CD4-positive, alpha-beta memory T cell (primary cell): ENCODE data around the gene UBL5. TPM values are rescaled to one million over a fixed set of nuclear protein-coding genes. Genes with fewer than 3 reads are reported as not detected.

Experiments used
- CTCF ChIA-PET: fragments of 350-600 bp; sonication (Branson Sonifier 250); formaldehyde crosslinking; loops from one replicate; lab custom pipeline; 2021; ENCODE audit warnings: inconsistent platforms; ENCODE audit not compliant: partially characterized antibody; lab: Charles Lee
- POLR2A ChIA-PET: fragments of 350-600 bp; sonication (Branson Sonifier 250); formaldehyde crosslinking; loops from one replicate; lab custom pipeline; 2021; ENCODE audit not compliant: partially characterized antibody; lab: Charles Lee
- DNase-seq, 5 donors: peaks; one replicate each; pipeline versions ENCODE4 v3.0.0 to v3.0.0-alpha.2; 2020 to 2022; ENCODE audit warnings: mixed read lengths in 1 of 5
- H3K27ac ChIP-seq: one replicate; pipeline ENCODE4 v1.7.0; 2013; ENCODE audit warnings: low read depth, low read length
- H3K27me3 ChIP-seq: 2 replicates; pipeline ENCODE4 v1.7.0; 2013; ENCODE audit warnings: mild to moderate bottlenecking, low read length, moderate library complexity; ENCODE audit not compliant: insufficient read depth
- H3K36me3 ChIP-seq: 2 replicates; pipeline ENCODE4 v1.7.0; 2013; ENCODE audit warnings: mild to moderate bottlenecking, low read length, moderate library complexity; ENCODE audit not compliant: insufficient read depth
- H3K4me1 ChIP-seq: 2 replicates; pipeline ENCODE4 v1.7.0; 2013; ENCODE audit warnings: mild to moderate bottlenecking, low read length, moderate library complexity; ENCODE audit not compliant: insufficient read depth
- H3K4me3 ChIP-seq, 2 donors: one replicate each; pipeline ENCODE4 v1.7.0; 2013; ENCODE audit warnings: low read length in 2 of 2, mild to moderate bottlenecking in 1 of 2
- H3K9me3 ChIP-seq, 2 donors: one replicate each; pipeline ENCODE4 v1.7.0; 2013; ENCODE audit warnings: low read length in 2 of 2, control low read depth in 1 of 2; ENCODE audit not compliant: control insufficient read depth in 1 of 2
- H3K27ac Mint-ChIP-seq, 7 donors: one replicate each; pipeline ENCODE4 v1.8.0; 2020 to 2021; ENCODE audit warnings: mixed read lengths in 7 of 7, mild to moderate bottlenecking in 6 of 7, inconsistent platforms in 3 of 7, moderate library complexity in 3 of 7
- H3K27me3 Mint-ChIP-seq, 2 donors: one replicate each; pipeline ENCODE4 v1.8.0; 2020 to 2021; ENCODE audit warnings: mixed read lengths in 2 of 2
- H3K36me3 Mint-ChIP-seq, 2 donors: one replicate each; pipeline ENCODE4 v1.8.0; 2020 to 2021; ENCODE audit warnings: mixed read lengths in 2 of 2, inconsistent platforms in 1 of 2, mild to moderate bottlenecking in 1 of 2
- H3K4me1 Mint-ChIP-seq, 4 donors: one replicate each; pipeline ENCODE4 v1.8.0; 2020 to 2021; ENCODE audit warnings: mixed read lengths in 4 of 4, mild to moderate bottlenecking in 1 of 4
- H3K4me3 Mint-ChIP-seq, 8 donors: one replicate each; pipeline ENCODE4 v1.8.0; 2020 to 2021; ENCODE audit warnings: mixed read lengths in 8 of 8, mild to moderate bottlenecking in 7 of 8, moderate library complexity in 6 of 8, inconsistent platforms in 3 of 8
- H3K9me3 Mint-ChIP-seq, 8 donors: one replicate each; pipeline ENCODE4 v1.8.0; 2020 to 2021; ENCODE audit warnings: mixed read lengths in 8 of 8, mild to moderate bottlenecking in 5 of 8, inconsistent platforms in 3 of 8, moderate library complexity in 1 of 8
- intact Hi-C: fragments of 100-400 bp; cut with micrococcal nuclease; formaldehyde crosslinking; loops from one replicate; pipeline ENCODE4 v1.15.1; 2023
- polyA plus RNA-seq, 2 donors: library from polyadenylated mRNA; unstranded; fragments of 300-500 nt; fragmentation: Illumina TruSeq; gene quantifications; one replicate each; pipeline ENCODE4 v1.2.3, GENCODE V29; 2021
- total RNA-seq, 2 experiments: library from RNA; stranded (reverse); gene quantifications; one replicate each; pipeline ENCODE4 v1.2.3, GENCODE V29; 2021

Gene UBL5
- total and polyA plus RNA-seq, 4 experiments from 2014 or later, result 241 to 753 (median 475) TPM

GRCh38 chr19:9877780-9878510 lies 50.2 kb downstream of the UBL5 start:
- no peaks in the 10 kb centered on the region for H3K27me3 ChIP-seq
- ChIA-PET POLR2A (no interaction called here), CTCF (interaction anchor here (0.7 to 1.2 kb wide), 2 partner anchors 43 to 275 kb away, joined by 3 read pairs; partner anchors contain the start of gene PIN1)
- intact Hi-C loops, result no loop called here
- DNase-seq, result no peak
- no peak overlapping the region for H3K27ac ChIP-seq
- Mint-ChIP-seq H3K36me3 (no peaks in the 10 kb centered on the region), H3K4me1 (peaks cover 0 to 2% (median 0%) of the 10 kb centered on the region in 4 donors), H3K4me3 (peak overlapping the region in 1 of 8 donors; percentile 60), H3K27ac (no peak overlapping the region), H3K9me3 (no peaks in the 10 kb centered on the region), H3K27me3 (peaks cover 0 to 2% of the 10 kb centered on the region in 2 donors)
- no peaks in the 10 kb centered on the region for H3K4me1 ChIP-seq
- no peaks in the 10 kb centered on the region for H3K9me3 ChIP-seq
- no peaks in the 10 kb centered on the region for H3K36me3 ChIP-seq
- H3K4me3 ChIP-seq, result no peak overlapping the region

DNA sequence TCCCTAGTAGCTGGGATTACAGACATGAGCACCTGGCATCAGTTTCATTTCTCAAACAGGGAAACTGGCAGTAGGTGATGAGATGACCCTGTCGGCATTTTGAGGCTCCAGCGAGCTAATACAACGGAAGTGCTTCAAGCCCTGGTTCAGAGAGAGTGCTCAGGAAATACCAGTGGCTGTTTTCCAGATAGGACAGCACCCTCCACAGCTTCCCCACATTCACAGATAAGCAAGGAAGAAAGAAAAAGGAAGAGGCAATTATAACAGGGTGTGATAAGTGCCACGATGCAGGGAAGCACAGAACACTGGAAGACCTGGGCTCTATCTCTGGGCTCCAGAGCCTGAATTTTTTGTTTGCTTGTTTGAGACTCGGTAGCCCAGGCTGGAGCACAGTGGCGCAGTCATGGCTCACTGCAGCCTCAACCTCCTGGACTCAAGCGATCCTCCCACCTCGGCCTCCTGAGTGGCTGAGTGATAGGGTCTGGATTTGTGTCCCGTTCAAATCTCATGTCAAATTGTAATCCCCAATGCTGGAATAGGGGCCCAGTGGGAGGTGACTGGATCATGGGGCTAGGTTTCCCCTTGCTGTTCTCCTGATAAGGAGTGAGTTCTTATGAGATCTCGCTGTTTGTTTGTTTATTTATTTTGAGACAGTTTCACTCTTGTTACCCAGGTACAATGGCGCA lies 50.9 kb downstream of the UBL5 start:
- Histone ChIP-seq H3K4me3 (no peak overlapping the region), H3K4me1 (no peaks in the 10 kb centered on the region), H3K27ac (no peak overlapping the region), H3K36me3 (no peaks in the 10 kb centered on the region), H3K27me3 (no peaks in the 10 kb centered on the region), H3K9me3 (no peaks in the 10 kb centered on the region)
- Mint-ChIP-seq H3K4me1 (peaks cover 0 to 2% (median 0%) of the 10 kb centered on the region in 4 donors), H3K4me3 (peak overlapping the region in 1 of 8 donors; percentile 60), H3K27me3 (peaks cover 0 to 2% of the 10 kb centered on the region in 2 donors), H3K9me3 (no peaks in the 10 kb centered on the region), H3K27ac (no peak overlapping the region), H3K36me3 (no peaks in the 10 kb centered on the region)
- intact Hi-C loops, result no loop called here
- ChIA-PET CTCF (interaction anchor here (1.2 kb wide), 1 partner anchor 43 kb away, joined by 3 read pairs; the partner anchor contains the start of gene PIN1), POLR2A (no interaction called here)
- no peak for DNase-seq

Other genes with a start within 250 kb of the UBL5 start
- gene ZNF121, start 243.4 kb upstream of the UBL5 start, total RNA-seq, result 10 to 100 TPM; 47.2 to 53.0 TPM
- gene ZNF121, start 243.4 kb upstream of the UBL5 start, polyA plus RNA-seq, result 1 to 10 TPM; 2.1 to 4.2 TPM
- gene ZNF561, start 206.7 kb upstream of the UBL5 start, total RNA-seq, result 10 to 100 TPM; 67.2 to 75.8 TPM
- gene ZNF561, start 206.7 kb upstream of the UBL5 start, polyA plus RNA-seq, result 10 to 100 TPM; 12.5 to 17.4 TPM
- 10 to 100 TPM; 21.2 to 23.2 TPM for gene ZNF562, start 152.8 kb upstream of the UBL5 start, total RNA-seq
- 1 to 10 TPM; 1.2 to 3.9 TPM for gene ZNF562, start 152.8 kb upstream of the UBL5 start, polyA plus RNA-seq
- 10 to 100 TPM; 16.9 to 19.7 TPM for gene ZNF846, start 59.2 kb upstream of the UBL5 start, total RNA-seq
- gene ZNF846, start 59.2 kb upstream of the UBL5 start, polyA plus RNA-seq, result 1 to 10 TPM; 4.0 to 5.4 TPM
- gene FBXL12, start 8.8 kb upstream of the UBL5 start, total RNA-seq, result 10 to 100 TPM; 27.8 to 30.7 TPM
- gene FBXL12, start 8.8 kb upstream of the UBL5 start, polyA plus RNA-seq, result 10 to 100 TPM; 10.8 to 12.4 TPM
- 10 to 100 TPM; 72.1 to 76.9 TPM for gene PIN1, start 7.4 kb downstream of the UBL5 start, total RNA-seq
- gene PIN1, start 7.4 kb downstream of the UBL5 start, polyA plus RNA-seq, result 100 to 1,000 TPM in 1 of 2 donors, 10 to 100 TPM in 1; 85.1 to 167 TPM
- gene OLFM2, start 108.6 kb downstream of the UBL5 start, total RNA-seq, result 10 to 100 TPM; 10.1 to 10.4 TPM
- 1 to 10 TPM; 5.0 to 8.8 TPM for gene OLFM2, start 108.6 kb downstream of the UBL5 start, polyA plus RNA-seq
- gene COL5A3, start 182.6 kb downstream of the UBL5 start, total RNA-seq, result 1 to 10 TPM; 3.5 to 4.3 TPM
- gene COL5A3, start 182.6 kb downstream of the UBL5 start, polyA plus RNA-seq, result under 1 TPM; 0.07 to 0.45 TPM
- gene RDH8, start 185.6 kb downstream of the UBL5 start, total RNA-seq, result not detected
- gene RDH8, start 185.6 kb downstream of the UBL5 start, polyA plus RNA-seq, result not detected